CD4-positive, alpha-beta T cell (primary cell): ENCODE measurements around the gene TRERF1. TPM values are rescaled to one million over a fixed set of nuclear protein-coding genes. Genes with fewer than 3 reads are reported as not detected.
"Not testable (repeated sequence)": the region's sequence is repeated elsewhere in the genome, so short reads cannot be mapped to it uniquely, and the experiment has no call there.

Experiments
- ATAC-seq: fragments of 200-7000 bp; cut with Tn5 transposase; one replicate; pipeline ENCODE4 v1.10.0; 2022; ENCODE audit warnings: mild to moderate bottlenecking; ENCODE audit not compliant: poor library complexity
- CTCF ChIA-PET: fragments of 350-600 bp; sonication (Branson Sonifier 250); formaldehyde crosslinking; loops from one replicate; lab custom pipeline; 2021; ENCODE audit warnings: antibody characterized with exemption, inconsistent platforms; lab: Charles Lee
- POLR2A ChIA-PET: fragments of 350-600 bp; sonication (Branson Sonifier 250); formaldehyde crosslinking; loops from one replicate; lab custom pipeline; 2021; ENCODE audit warnings: antibody characterized with exemption, inconsistent platforms; lab: Charles Lee
- DNase-seq, 14 experiments: peaks; one replicate each; pipeline ENCODE4 v3.0.0-alpha.2; 2013 to 2020; ENCODE audit warnings: mixed read lengths in 2 of 14
- H3K27ac ChIP-seq, 2 donors: one replicate each; pipeline versions ENCODE4 v1.5.1 to v1.7.0; 2013; ENCODE audit warnings: low read length in 2 of 2, low read depth in 1 of 2, mild to moderate bottlenecking in 1 of 2
- H3K27me3 ChIP-seq, 2 experiments: 1 replicate in 1 of 2; 2 replicates in 1 of 2; pipeline versions ENCODE4 v1.6.1 to v1.7.0; 2013; ENCODE audit warnings: low read length in 2 of 2, control low read depth in 1 of 2, mild to moderate bottlenecking in 1 of 2, moderate library complexity in 1 of 2; ENCODE audit not compliant: insufficient read depth in 2 of 2, control insufficient read depth in 1 of 2
- H3K36me3 ChIP-seq: one replicate; pipeline ENCODE4 v1.6.1; 2013; ENCODE audit warnings: low read length, control low read depth; ENCODE audit not compliant: insufficient read depth
- H3K4me1 ChIP-seq: one replicate; pipeline ENCODE4 v1.6.1; 2013; ENCODE audit warnings: low read length, control low read depth; ENCODE audit not compliant: insufficient read depth
- H3K4me3 ChIP-seq: one replicate; pipeline ENCODE4 v1.5.1; 2013; ENCODE audit warnings: mild to moderate bottlenecking, low read length, moderate library complexity
- H3K9me3 ChIP-seq, 2 experiments: 1 replicate in 1 of 2; 2 replicates in 1 of 2; pipeline versions ENCODE4 v1.6.1 to v1.7.0; 2013; ENCODE audit warnings: low read length in 2 of 2, mild to moderate bottlenecking in 2 of 2, control low read depth in 1 of 2, moderate library complexity in 1 of 2; ENCODE audit not compliant: control insufficient read depth in 1 of 2, insufficient read depth in 1 of 2
- H3K27ac Mint-ChIP-seq: one replicate; pipeline ENCODE4 v1.8.0; 2020; ENCODE audit warnings: mixed read lengths
- H3K27me3 Mint-ChIP-seq: one replicate; pipeline ENCODE4 v1.8.0; 2021; ENCODE audit warnings: mixed read lengths
- H3K36me3 Mint-ChIP-seq: one replicate; pipeline ENCODE4 v1.8.0; 2021; ENCODE audit warnings: low read depth, mixed read lengths
- H3K4me1 Mint-ChIP-seq: one replicate; pipeline ENCODE4 v1.8.0; 2021; ENCODE audit warnings: low read depth, mixed read lengths
- H3K4me3 Mint-ChIP-seq: one replicate; pipeline ENCODE4 v1.8.0; 2020; ENCODE audit warnings: mild to moderate bottlenecking, mixed read lengths
- H3K9me3 Mint-ChIP-seq: one replicate; pipeline ENCODE4 v1.8.0; 2020; ENCODE audit warnings: mixed read lengths
- intact Hi-C, 2 experiments: fragments of 100-400 bp; cut with DNase I in 1 of 2; cut with micrococcal nuclease in 1 of 2; formaldehyde crosslinking; loops; one replicate each; pipeline versions ENCODE4 v1.15.1 to v1.9.0; 2023 to 2025; cut with DNase I, micrococcal nuclease
- total RNA-seq, 174 experiments: library from RNA in 2 of 174; stranded (reverse) in 2 of 174; gene quantifications; one replicate each; pipeline ENCODE4 v1.2.3 and lab custom pipeline; 2021 to 2026
- TF ChIP-seq, protein P1 (sequence below): fragments of 200-600 bp; IDR thresholded peaks from one replicate; pipeline ENCODE4 v1.8.0; 2022; ENCODE audit warnings: antibody characterized with exemption, mild to moderate bottlenecking

The TRERF1 gene
- total RNA-seq, 2 experiments from 2014 or later = 31.0 to 31.7 TPM

DNA sequence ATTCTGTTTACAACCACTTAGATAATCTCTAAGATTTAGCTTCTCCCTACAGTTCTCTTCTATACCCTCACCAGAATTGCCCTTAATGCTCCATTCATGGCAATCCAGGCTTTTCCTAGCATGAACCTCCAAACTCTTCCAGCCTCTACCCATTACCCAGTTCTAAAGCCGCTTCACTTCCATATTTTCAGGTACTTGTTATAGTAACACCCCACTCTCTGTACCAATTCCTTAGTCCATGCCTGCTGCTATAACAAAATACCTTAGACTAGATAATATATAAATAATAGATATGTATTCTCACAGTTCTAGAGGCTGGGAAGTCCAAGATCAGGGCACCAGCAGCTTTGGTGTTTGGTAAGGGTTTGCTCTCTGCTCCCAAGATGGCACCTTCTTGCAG is 16.5 kb upstream of the TRERF1 start:
- no peak overlapping the region for H3K4me3 Mint-ChIP-seq
- no peaks in the 10 kb centered on the region for H3K27me3 ChIP-seq
- peaks cover 0 to 12% of the 10 kb centered on the region in 2 experiments for H3K9me3 ChIP-seq
- H3K36me3 ChIP-seq = no peaks in the 10 kb centered on the region
- no peak for ATAC-seq
- H3K4me3 ChIP-seq = no peak overlapping the region
- no peak overlapping the region for H3K27ac ChIP-seq
- no peaks in the 10 kb centered on the region for H3K4me1 ChIP-seq
- TF ChIP-seq, protein P1, sequence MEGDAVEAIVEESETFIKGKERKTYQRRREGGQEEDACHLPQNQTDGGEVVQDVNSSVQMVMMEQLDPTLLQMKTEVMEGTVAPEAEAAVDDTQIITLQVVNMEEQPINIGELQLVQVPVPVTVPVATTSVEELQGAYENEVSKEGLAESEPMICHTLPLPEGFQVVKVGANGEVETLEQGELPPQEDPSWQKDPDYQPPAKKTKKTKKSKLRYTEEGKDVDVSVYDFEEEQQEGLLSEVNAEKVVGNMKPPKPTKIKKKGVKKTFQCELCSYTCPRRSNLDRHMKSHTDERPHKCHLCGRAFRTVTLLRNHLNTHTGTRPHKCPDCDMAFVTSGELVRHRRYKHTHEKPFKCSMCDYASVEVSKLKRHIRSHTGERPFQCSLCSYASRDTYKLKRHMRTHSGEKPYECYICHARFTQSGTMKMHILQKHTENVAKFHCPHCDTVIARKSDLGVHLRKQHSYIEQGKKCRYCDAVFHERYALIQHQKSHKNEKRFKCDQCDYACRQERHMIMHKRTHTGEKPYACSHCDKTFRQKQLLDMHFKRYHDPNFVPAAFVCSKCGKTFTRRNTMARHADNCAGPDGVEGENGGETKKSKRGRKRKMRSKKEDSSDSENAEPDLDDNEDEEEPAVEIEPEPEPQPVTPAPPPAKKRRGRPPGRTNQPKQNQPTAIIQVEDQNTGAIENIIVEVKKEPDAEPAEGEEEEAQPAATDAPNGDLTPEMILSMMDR = no peak
- no peaks in the 10 kb centered on the region for H3K27me3 Mint-ChIP-seq
- no peaks in the 10 kb centered on the region for H3K36me3 Mint-ChIP-seq
- peaks cover 7% of the 10 kb centered on the region for H3K9me3 Mint-ChIP-seq
- ChIA-PET CTCF (no interaction called here), POLR2A (no interaction called here)
- no peaks in the 10 kb centered on the region for H3K4me1 Mint-ChIP-seq
- H3K27ac Mint-ChIP-seq = no peak overlapping the region
- DNase-seq = no peak
- intact Hi-C loops = no loop called here

DNA sequence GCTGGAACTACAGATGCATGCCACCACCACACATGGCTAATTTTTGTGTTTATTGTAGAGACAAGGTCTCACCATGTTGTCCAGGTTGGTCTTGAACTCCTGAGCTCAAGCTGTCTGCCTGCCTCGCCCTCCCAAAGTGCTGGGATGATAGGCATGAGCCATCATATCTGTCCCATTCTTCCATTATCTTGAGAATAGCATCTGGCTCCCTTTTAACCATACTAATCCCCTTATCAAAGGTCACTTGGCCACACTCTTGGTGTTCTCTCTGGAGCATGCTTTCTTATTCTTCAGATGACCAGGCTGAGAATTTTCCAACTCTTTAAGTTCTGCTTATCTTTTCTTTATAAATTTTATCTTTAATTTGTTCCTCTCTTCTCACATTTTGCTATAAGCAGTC is 15.9 kb upstream of the TRERF1 start:
- CTCF ChIA-PET = no interaction called here
- POLR2A ChIA-PET = no interaction called here

DNA sequence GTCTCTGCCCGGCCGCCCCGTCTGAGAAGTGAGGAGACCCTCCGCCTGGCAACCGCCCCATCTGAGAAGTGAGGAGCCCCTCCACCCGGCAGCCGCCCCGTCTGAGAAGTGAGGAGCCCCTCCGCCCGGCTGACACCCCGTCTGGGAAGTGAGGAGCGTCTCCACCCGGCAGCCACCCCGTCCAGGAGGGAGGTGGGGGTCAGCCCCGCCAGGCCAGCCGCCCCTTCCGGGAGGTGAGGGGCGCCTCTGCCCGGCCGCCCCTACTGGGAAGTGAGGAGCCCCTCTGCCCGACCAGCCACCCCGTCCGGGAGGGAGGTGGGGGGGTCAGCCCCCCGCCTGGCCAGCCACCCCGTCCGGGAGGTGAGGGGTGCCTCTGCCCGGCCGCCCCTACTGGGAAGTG is 14.7 kb upstream of the TRERF1 start:
- H3K9me3 ChIP-seq = peaks cover 0 to 12% of the 10 kb centered on the region in 2 experiments
- DNase-seq, H3K27ac Mint-ChIP-seq, H3K36me3 Mint-ChIP-seq, H3K4me1 ChIP-seq, intact Hi-C loops, H3K9me3 Mint-ChIP-seq, H3K4me1 Mint-ChIP-seq, ATAC-seq, H3K4me3 ChIP-seq, H3K36me3 ChIP-seq, H3K4me3 Mint-ChIP-seq, CTCF ChIA-PET, H3K27ac ChIP-seq, POLR2A ChIA-PET, H3K27me3 ChIP-seq, H3K27me3 Mint-ChIP-seq: not testable (repeated sequence)

More for the DNA sequence above, 15.9 kb upstream of the TRERF1 start:
- Mint-ChIP-seq H3K4me1 (no peaks in the 10 kb centered on the region), H3K27ac (no peak overlapping the region), H3K4me3 (no peak overlapping the region), H3K36me3 (no peaks in the 10 kb centered on the region), H3K9me3 (peaks cover 7% of the 10 kb centered on the region), H3K27me3 (no peaks in the 10 kb centered on the region)
- DNase-seq (no peak), ATAC-seq (no peak)
- intact Hi-C loops = no loop called here
- Histone ChIP-seq H3K27ac (no peak overlapping the region), H3K4me3 (no peak overlapping the region), H3K4me1 (no peaks in the 10 kb centered on the region), H3K36me3 (no peaks in the 10 kb centered on the region), H3K27me3 (no peaks in the 10 kb centered on the region), H3K9me3 (peaks cover 0 to 12% of the 10 kb centered on the region in 2 experiments)
- TF ChIP-seq, protein P1 = no peak

DNA sequence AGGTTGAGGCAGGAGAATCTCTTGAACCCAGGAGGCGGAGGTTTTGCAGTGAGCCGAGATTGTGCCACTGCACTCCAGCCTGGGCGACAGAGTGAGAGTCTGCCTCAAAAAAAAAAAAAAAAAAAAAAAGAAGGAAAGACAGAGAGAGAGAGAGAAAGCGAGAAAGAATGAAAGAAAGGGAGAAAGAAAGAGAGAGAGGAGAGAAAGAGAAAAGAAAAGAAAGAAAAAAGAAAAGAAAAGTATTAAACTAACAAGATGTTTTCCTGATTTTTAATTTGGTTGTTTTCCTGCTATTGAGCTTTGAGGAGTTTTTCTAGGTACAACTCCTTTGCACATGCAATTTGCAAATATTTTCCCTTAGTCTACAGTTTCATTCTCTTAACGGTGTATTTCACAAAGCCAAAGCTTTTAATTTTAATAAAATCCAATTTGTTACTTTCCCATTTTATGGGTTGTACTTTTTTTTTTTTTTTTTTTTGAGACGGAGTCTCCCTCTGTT is 10.8 kb upstream of the TRERF1 start:
- POLR2A ChIA-PET = interaction anchor here (0.9 kb wide), 1 partner anchor 19 kb away, joined by 3 read pairs; no protein-coding TSS in a partner anchor
- H3K36me3 ChIP-seq = no peaks in the 10 kb centered on the region
- intact Hi-C loops = no loop called here
- H3K9me3 ChIP-seq = peaks cover 0 to 5% of the 10 kb centered on the region in 2 experiments
- no peak overlapping the region for H3K4me3 ChIP-seq
- Mint-ChIP-seq H3K4me1 (no peaks in the 10 kb centered on the region), H3K4me3 (no peak overlapping the region), H3K9me3 (no peaks in the 10 kb centered on the region), H3K27me3 (no peaks in the 10 kb centered on the region), H3K27ac (no peak overlapping the region), H3K36me3 (no peaks in the 10 kb centered on the region)
- no peaks in the 10 kb centered on the region for H3K27me3 ChIP-seq
- H3K27ac ChIP-seq = no peak overlapping the region
- ATAC-seq (no peak), DNase-seq (no peak)
- TF ChIP-seq, protein P1 = peak; percentile 10
- H3K4me1 ChIP-seq = no peaks in the 10 kb centered on the region
- CTCF ChIA-PET = no interaction called here
